Measurements from ENCODE around the gene AKR1C1.

DNA sequence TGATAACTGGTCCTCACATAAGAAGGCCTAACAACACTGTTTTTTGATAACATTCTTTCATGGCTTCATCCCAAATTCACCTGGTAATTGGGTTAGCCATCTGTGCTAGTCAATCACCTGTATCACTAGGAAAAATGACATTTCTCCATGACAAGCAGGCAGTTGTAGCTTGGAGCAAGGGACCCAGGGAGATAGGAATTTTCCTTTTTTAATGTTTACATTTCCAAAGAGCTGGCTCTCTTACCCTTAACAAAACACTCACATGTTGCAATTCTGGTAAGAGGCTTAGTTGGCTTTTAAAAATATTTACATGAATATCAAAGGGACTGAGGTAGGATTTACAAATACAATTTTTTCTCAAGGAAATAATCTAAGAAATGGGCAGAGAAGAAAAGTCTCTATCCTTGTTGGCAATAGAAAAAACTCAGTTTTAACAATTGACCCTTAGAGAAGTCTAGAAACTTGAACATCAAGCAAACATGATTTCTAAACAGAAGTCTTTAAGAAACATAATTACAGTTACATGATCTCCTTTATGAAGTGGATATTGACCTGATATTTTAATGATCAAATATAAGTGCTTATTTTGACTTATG lies 16.1 kb upstream of the AKR1C1 start:
- TF ChIP-seq, protein P1, sequence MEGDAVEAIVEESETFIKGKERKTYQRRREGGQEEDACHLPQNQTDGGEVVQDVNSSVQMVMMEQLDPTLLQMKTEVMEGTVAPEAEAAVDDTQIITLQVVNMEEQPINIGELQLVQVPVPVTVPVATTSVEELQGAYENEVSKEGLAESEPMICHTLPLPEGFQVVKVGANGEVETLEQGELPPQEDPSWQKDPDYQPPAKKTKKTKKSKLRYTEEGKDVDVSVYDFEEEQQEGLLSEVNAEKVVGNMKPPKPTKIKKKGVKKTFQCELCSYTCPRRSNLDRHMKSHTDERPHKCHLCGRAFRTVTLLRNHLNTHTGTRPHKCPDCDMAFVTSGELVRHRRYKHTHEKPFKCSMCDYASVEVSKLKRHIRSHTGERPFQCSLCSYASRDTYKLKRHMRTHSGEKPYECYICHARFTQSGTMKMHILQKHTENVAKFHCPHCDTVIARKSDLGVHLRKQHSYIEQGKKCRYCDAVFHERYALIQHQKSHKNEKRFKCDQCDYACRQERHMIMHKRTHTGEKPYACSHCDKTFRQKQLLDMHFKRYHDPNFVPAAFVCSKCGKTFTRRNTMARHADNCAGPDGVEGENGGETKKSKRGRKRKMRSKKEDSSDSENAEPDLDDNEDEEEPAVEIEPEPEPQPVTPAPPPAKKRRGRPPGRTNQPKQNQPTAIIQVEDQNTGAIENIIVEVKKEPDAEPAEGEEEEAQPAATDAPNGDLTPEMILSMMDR (conservative IDR thresholded peaks at IDR 0.05 in 1 of 2, IDR thresholded peaks at IDR 0.05 in 1 of 2; ENCODE audit: low read depth in 1 of 2, low read length in 2 of 2) = no peak
- TF ChIP-seq EZH2 (IDR thresholded peaks at IDR 0.05; ENCODE audit: low read length, missing control alignments) = no peak
